ENCODE results near the gene CBY3.

The CBY3 gene

DNA sequence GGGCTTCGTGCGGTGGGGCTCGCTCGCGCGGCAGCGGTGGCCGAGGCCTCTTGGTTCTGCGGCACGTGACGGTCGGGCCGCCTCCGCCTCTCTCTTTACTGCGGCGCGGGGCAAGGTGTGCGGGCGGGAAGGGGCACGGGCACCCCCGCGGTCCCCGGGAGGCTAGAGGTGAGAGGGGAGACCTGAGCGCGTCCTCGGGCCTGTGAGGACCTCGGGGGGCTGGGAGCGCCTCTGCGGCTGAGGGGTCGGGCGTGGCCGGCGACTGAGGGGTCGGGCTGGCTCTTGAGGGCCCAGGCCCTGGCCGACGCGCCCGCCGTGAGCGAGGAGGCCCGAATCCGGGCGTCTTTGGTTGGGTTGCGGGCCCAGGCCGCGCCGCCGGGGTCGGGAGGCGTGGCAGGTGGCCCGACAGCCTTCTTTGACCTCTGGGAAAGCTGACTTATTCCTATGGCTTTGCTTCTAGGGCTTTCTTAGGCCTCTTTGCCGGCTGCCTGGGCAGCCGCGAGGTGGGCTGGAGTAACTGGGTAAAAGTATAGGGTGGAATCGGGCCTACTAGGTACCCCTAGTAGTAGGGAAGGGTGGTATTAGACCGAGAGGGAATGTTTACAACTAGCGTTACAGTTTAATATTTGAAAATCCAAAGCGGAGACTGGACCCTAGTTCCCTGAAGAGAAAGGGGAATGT is 18.2 kb upstream of the CBY3 start, which contains the start of gene CANX (continued):
- TF ChIP-seq SP2 (tag by site-specific recombination; IDR thresholded peaks at IDR 0.05) (no peak), ZNF701 (tag by site-specific recombination; IDR thresholded peaks at IDR 0.05) (no peak), ZNF596 (tag by site-specific recombination; IDR thresholded peaks at IDR 0.05) (peak; percentile 69)

- Histone ChIP-seq H3K36me3 (ENCODE audit: control insufficient read depth in 2 of 2, insufficient read depth in 1 of 2, low read length in 2 of 2) (peaks cover 21 to 22% of the 10 kb centered on the region in 2 experiments), H3K27ac (ENCODE audit: extremely low read depth, low read depth, low read length) (peak overlapping the region; percentile 89), H3K4me3 (ENCODE audit: low read depth, low read length) (peak overlapping the region; percentile 97), H3K9me3 (ENCODE audit: control insufficient read depth, insufficient read depth, low read depth, low read length) (no peaks in the 10 kb centered on the region), H3K4me1 (ENCODE audit: control insufficient read depth, insufficient read depth, low read length) (no peaks in the 10 kb centered on the region)
- ChIA-PET POLR2A (interaction anchor here (0.7 to 1.5 kb wide), 3 partner anchors 11 to 75 kb away, joined by 3 to 8 read pairs (median 4); partner anchors contain the start of gene HNRNPH1), CTCF (no interaction called here)
- TF ChIP-seq ZNF76 (tag by site-specific recombination; IDR thresholded peaks at IDR 0.05; ENCODE audit: borderline replicate concordance, low read depth) (peak; percentile 60; the same call in 1 of the 2 replicates), ZSCAN18 (tag by site-specific recombination; IDR thresholded peaks at IDR 0.05) (no peak), TCF7L2 (IDR thresholded peaks at IDR 0.05; ENCODE audit: borderline replicate concordance, low read depth, low read length) (no peak), ZNF707 (tag by site-specific recombination; IDR thresholded peaks at IDR 0.05) (no peak), ZNF544 (tag by site-specific recombination; IDR thresholded peaks at IDR 0.05) (no peak), ZNF335 (tag by site-specific recombination; conservative IDR thresholded peaks at IDR 0.05) (peak; percentile 73), GLI4 (tag by site-specific recombination; IDR thresholded peaks at IDR 0.05) (peak; percentile 49; the same call in 1 of the 2 replicates), ZNF24 (tag by site-specific recombination; IDR thresholded peaks at IDR 0.05) (peak; percentile 30; the same call in 1 of the 2 replicates), IKZF3 (tag by site-specific recombination; IDR thresholded peaks at IDR 0.05) (0 out of 2 replicates have a peak, but pooled peaks have one; percentile 31), YY2 (tag by site-specific recombination; IDR thresholded peaks at IDR 0.05) (0 out of 2 replicates have a peak, but pooled peaks have one; percentile 53), BCL11B (tag by site-specific recombination; IDR thresholded peaks at IDR 0.05; ENCODE audit: low read depth) (no peak), ZNF362 (tag by site-specific recombination; IDR thresholded peaks at IDR 0.05) (no peak), ZNF529 (tag by site-specific recombination; IDR thresholded peaks at IDR 0.05; ENCODE audit: insufficient replicate concordance) (no peak), ZFP69B (tag by site-specific recombination; IDR thresholded peaks at IDR 0.05) (peak; percentile 69; the same call in 1 of the 2 replicates), ZSCAN23 (tag by site-specific recombination; IDR thresholded peaks at IDR 0.05) (no peak), GLIS2 (tag by site-specific recombination; IDR thresholded peaks at IDR 0.05) (peak; percentile 90), ZBTB49 (tag by site-specific recombination; IDR thresholded peaks at IDR 0.05; ENCODE audit: low read depth) (no peak), SP7 (tag by site-specific recombination; IDR thresholded peaks at IDR 0.05) (peak; percentile 74; the same call in 1 of the 2 replicates), ZNF600 (tag by site-specific recombination; IDR thresholded peaks at IDR 0.05) (peak; percentile 99), ZNF211 (tag by site-specific recombination; IDR thresholded peaks at IDR 0.05; ENCODE audit: low read depth) (no peak), PRDM4 (tag by site-specific recombination; IDR thresholded peaks at IDR 0.05) (no peak), REPIN1 (tag by site-specific recombination; IDR thresholded peaks at IDR 0.05; ENCODE audit: low read depth) (no peak)
- TF ChIP-seq, protein P1, sequence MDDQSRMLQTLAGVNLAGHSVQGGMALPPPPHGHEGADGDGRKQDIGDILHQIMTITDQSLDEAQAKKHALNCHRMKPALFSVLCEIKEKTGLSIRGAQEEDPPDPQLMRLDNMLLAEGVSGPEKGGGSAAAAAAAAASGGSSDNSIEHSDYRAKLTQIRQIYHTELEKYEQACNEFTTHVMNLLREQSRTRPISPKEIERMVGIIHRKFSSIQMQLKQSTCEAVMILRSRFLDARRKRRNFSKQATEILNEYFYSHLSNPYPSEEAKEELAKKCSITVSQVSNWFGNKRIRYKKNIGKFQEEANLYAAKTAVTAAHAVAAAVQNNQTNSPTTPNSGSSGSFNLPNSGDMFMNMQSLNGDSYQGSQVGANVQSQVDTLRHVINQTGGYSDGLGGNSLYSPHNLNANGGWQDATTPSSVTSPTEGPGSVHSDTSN (CRISPR knock-in tag; IDR thresholded peaks at IDR 0.05), result peak; percentile 99
Measured at GRCh38 chr5:179697993-179698934, 17.4 kb upstream of the CBY3 start.
